NCI-H146 treated with DMSO at 0.1 percent for 48 hours (cell line): Measurements from ENCODE around the gene STEAP3.
A peak's percentile ranks its signal among the peaks of the same experiment; 100 is the strongest.

ENCODE experiments used
- DNase-seq: peaks from one replicate; lab custom pipeline; 2025; ENCODE audit not compliant: unreplicated experiment; lab: John Stamatoyannopoulos, UW

STEAP3 gene

DNA sequence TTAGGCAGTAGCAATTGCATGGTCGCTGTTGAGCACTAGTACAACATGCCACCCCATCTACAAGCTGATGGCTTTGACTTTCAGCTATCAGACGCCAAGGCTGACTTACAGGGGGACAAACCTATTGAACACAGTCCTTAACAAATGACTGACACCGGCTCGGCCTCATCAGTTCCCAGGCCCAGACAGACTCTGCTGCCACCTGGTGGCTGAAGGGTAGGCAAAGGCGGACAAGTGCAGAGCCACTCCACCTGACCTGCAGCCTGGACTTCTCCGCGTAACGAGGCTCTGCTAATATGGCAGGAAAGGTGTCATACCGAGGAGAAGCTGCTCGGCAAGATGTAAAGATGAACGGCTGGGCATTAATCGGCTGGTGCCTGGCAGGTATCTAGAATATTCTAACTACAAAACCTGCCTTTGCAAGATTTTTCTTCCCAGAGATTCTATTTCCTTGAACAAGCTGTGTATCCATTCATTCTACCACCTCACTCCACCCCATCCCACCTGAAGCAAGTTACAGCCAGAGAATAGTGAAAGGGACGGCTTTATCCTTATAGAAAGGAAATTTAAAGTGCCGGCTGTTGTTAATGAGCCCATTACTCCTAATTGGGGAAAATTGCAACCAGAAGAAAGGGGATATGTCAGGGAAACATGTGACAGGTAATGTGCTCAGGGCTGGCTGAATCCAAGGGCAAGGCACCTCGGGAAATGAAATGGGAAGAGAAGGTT lies 67.4 kb downstream of the STEAP3 start:
- DNase-seq: peak; percentile 87

DNA sequence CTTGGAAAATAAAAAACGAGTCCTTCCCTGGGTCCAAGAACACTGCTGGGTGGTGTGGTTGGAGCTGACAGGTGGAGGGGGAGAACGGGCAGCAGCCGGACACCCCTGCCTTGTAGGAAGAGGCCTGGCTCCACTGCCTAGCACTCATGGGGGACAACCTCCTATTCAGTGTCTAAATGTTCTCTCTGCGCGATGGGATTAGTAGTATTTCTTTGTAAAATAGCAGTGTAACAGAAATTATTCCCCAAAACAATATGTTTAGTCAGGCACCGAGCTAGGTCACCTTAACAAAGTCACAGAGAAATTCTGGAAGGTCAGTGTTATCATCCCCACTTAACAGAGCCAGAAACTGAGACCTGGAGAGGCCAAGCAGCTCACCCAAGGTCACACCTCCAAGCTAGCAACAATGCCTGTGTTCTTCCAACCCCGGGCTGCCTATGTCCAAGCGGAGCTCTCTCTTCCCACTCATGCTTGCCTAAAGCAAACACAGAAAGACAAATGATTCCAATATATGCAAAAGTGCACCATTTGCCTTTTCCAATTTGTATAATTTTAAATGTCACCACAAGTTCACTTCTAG lies 68.0 kb downstream of the STEAP3 start:
- peak; percentile 37 for DNase-seq

DNA sequence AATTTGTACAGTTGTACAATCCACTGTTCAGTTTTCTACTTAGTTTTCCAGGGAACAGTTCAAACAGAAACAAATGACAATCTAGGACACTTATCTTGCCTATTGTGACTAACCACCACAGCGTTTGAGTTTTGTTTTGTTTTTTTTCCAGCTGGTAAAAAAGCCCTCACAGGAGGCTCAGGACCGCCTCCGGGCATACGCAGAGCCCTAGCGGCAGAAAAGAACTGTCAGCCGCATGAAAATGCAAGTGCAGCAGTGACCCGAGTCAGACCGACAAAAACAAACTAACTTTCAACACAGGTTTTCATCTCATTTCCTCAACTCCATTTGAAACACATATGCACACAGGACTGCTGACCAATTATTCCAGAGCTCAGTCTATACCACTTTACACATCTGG lies 68.6 kb downstream of the STEAP3 start:
- DNase-seq: peak; percentile 51

DNA sequence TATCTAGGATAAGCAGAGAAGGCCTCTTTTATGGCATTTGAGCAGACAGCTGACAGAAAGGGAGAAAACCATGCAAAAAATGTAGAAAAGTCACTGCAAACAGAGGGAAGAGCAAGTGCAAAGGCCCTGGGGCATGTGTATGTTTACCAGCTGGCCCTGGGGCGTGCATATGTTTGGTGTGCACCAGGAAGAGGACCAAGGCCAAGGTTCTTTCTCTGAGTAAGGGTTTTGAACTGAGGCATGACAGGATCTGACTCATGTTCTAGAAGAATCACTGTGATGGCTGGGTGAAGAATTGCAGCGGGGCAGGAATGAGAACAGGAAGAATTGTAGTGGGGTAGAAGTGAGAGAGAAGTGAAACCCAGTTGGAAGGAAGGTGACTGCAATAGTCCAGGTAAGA lies 69.6 kb downstream of the STEAP3 start:
- DNase-seq: no peak

DNA sequence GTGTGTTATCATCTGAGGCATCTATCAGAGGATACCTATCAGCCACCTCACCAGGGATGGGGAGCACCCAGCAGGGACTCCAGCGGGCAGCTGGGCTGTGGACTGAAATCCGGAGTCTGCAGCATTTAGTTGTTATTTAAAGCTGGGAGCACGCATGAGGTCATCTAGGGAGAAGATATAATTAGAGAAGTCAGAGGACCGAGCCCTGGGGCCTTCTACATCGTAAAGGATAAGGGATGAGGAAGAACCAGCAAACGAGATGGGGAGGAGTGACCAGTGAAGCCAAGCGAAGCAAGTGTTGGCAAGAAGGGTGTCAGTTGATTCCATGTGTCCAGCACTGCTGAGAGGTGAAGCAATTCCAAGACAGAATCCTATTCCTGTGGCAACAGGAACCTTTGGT lies 70.3 kb downstream of the STEAP3 start:
- DNase-seq: peak; percentile 76

DNA sequence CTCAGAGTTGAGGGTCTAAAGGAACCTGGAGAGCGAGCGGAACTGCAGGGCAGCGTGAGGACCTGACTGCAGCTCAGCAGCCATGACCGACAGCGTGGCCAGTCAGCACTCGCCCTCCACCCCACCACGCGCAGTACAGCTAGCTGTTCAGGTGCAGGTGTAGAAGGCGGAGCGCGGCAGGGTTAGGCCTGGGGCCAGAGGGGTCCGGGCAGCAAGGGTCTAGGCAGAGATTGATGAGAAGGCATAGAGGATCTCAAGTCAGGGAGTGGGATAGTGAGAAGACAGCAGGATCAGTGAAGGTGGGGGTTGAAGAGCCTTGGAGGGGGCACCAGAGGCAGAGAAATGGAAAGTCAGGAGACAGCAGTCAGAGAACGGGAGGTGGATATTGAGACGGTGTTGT lies 71.0 kb downstream of the STEAP3 start:
- no peak for DNase-seq

DNA sequence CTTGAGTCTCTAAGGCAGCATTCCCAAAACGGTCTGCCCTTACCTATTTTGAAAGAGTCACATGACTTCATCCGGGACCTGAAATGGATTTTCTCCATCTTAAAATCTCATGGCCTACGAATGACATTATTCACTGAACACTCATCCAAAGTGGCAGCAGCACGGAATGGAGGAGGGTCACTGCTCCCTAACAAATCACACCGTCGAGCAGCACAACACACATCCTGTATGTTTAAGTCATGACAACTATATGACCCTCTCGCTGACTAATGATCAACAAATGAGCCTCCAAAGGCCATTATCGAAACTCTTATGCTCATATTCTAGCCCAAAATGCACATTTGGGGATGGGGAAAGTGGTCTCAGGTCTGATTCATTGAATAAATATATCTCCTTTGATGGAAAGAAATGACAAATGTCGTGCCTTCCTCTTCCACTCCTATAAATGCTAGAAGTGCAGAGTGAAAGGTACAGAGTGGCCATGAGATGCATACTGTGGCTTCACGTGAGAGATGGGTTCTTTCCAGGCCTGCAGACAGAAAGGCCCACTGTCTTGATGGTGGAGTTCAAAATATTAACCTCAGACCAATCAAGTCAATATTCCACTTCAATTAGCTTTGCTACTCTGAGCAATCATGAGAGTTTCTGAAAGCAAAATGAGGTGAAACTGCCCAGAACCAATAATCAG lies 72.2 kb downstream of the STEAP3 start:
- DNase-seq: no peak

DNA sequence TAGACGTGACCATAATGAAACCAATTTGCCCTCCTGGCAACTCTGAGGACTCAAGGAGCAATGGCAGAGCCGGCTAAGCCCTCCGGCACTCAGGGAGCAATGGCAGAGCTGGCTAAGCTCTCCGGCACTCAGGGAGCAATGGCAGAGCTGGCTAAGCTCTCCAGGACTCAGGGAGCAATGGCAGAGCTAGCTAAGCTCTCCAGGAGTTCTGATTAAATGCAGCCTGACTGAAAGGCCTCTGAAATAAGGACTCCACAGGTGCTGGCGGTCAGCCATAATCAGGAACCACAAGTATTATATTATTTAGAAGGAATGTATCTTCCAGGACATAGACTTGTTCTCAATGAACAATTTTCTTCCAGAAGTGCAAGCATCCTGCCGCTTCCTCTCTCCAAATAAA lies 77.8 kb downstream of the STEAP3 start:
- peak; percentile 56 for DNase-seq

DNA sequence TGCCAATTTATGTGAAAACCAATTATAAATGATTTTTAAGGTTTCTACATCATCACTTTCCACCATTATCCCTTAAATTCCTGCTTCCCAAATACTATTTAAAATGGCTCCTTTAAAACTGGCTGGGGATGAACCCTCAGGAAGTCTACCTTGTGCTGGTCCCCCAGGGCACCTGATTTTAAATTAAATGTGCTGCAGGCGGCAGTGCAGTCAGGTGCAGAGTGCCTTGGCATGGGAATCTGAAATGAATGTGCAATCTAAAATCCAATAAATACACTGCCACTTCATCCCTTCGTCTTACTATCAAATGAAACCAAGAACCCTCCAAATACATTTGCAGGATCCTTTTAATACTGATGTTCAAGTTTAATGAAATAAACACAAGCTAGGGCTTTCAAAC lies 81.2 kb downstream of the STEAP3 start:
- no peak for DNase-seq

DNA sequence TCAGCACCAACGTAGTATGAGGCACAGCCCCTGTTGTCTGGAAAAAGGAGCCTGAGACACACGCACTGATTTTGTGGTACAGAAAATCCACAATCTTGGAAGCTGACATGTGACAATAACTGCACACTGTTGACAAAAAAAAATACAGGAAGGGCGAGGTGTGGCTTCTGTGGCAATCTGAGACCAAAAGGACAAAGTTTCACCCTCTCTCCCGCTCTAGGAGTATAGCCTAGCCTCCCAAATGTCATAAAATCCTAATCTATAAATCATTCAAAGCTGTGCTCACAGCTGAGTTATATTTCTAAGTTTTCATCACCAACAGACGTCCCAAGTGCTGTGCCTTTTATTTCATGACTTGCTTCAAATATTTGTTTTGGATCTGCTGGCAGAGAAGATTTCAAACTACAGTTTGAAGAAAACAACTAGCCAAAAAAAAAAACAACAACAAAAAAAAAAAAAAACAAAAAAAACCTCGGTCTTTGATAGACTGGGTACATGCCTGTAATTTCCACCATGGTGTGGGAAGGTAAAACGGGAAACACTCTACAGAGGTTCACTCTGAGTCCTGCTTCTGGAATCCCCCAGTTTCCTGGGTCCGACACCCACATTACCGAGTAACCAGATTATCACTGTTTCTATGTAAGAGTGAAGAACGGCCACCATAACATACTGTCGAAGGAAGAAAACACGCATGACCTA lies 82.0 kb downstream of the STEAP3 start:
- no peak for DNase-seq

DNA sequence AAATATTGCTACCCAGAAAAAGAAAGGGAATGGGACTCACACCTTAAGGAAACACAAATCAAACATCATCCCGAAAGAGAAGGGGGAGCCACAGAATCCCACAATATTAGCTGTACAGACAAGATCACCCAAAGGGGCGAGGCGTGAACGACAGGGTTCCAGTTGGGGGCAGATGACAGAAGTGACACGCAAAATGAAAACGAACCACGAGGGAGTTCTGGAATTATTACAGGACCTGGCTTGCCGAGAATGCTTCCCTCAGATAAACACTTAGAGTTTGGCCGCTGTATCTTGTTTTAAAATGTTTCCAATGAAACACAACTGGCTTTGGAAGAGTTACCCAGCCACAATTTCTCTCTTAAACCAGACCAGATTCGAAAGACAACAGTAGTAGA lies 82.6 kb downstream of the STEAP3 start:
- DNase-seq: no peak

DNA sequence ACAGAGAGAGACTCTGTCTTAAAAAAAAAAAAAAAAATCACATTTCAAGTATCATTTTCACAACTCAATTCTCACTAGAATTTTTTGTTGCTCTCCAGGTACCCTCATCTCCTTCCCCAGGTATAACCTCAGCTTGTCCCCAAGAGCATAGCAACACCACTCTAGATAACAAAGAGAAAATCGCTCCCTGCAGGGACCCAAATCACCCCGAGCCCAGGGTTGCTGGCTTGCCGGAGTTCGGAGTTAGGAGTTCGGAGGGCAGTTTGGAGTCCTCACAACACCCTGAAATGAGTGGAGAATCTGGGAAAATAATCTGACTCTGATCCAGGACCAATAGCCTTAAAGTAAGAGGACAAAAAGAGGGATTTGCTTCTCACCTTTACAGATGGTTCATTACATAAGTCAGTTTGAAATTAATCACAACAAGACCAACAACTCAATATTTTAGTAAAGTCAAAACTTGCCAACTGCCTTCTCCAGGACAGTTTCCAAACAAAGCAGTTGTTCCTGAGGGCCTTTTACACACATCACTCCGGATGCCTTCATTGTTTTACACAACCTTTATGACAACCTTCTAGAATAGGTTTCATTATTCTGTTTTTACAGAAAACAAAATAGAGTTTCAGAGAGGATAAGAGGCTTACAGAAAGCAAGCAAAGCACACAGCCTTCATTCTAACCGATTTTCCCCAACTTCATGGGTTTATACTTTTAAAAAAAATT lies 83.9 kb downstream of the STEAP3 start:
- DNase-seq: no peak

DNA sequence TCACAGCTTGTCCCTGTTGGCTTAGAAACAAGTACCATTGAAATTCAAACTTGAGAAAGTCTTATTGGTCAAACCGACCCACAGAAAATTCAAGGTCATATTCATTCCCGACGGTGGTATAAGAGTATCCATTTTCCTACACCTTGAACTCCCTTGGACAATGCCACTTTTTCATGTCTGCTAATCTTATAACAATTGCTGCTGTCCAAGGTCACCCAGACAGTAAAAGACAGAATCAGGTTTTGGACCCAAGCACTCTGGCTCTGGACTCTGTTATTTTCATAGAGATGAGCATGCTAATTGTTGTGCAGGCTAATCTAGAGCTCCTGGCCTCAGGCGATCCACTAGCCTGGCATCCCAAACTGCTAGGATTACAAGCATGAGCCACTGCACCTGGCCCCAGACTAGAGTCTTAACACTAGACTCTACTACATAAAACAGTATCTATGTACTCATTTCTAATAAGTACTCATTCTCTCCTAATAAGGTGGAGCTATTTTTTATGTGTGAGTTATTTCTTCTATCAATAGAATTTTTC lies 85.2 kb downstream of the STEAP3 start:
- no peak for DNase-seq

DNA sequence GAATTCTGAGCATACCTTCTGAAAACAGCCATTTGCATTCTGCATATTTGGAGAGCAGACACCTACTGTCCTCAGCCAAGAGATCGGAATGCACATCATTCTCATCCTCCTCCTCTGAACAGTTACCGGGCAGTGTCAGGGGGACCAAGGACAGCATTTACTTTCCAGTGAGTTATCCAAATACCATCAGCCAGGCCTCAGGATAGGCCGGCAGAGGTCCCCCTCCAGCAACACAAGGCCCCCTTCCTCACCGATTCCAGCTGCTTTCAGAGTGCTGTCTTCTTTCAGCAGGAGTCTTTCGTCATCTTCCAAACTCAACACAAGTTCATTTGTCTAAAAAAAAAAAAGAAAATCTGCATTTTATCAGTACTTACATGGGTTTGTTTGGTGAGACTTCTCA lies 87.7 kb downstream of the STEAP3 start:
- no peak for DNase-seq

DNA sequence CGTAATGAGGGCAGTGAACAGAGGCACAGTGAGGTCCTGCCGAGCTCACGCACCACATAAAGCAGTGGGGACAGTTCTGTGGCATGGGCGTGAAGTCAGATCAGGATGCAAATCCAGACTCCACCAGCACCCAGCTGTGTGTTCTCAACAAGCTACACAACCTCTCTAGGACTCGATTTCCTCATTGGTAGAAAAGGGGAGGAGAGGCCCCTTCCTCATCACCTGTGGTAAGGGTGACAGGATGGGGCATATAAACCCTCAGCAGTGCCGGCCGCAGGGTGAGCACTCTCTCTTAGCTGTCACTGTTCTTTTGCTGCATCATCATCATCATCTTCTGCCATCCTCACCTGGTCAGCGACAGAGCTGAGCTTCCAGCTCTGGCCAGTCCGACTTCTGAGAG lies 88.2 kb downstream of the STEAP3 start:
- no peak for DNase-seq
